GM21390 (cell line): ENCODE results near the gene CDK12.

Experiments
- ATAC-seq: cut with Tn5 transposase; IDR thresholded peaks from one replicate; pipeline ENCODE4 v1.9.1; 2021; ENCODE audit not compliant: unreplicated experiment

CDK12 gene

GRCh38 chr17:39581071-39581758 is 119.9 kb downstream of the CDK12 start:
- ATAC-seq, result no peak

- no peak for ATAC-seq
Measured at GRCh38 chr17:39581759-39582085, 120.4 kb downstream of the CDK12 start.

DNA sequence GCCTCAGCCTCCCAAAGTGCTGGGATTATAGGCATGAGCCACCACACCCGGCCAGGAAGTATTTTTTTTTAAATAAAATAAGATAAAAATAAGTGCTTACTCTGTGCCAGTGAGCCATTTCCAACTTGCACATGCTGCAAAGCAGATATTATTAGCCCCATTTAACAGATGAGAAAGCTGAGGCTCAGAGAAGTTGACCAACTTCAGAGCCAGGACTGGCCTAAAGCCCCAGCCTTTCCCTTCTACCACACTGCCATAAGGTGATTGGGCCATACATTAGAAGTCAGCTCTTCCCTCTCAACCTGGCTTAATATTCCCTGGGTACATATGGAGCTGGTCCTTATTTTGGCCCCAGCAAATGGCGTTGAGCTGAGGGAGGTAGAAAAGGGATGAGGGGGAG is 121.4 kb downstream of the CDK12 start:
- ATAC-seq, result no peak
